HCT116 (cell line): ENCODE results near the gene NUP188. TPM values are rescaled to one million over a fixed set of nuclear protein-coding genes. Genes with fewer than 3 reads are reported as not detected.
A peak's percentile ranks its signal among the peaks of the same experiment; 100 is the strongest.
"Not testable (repeated sequence)": the region's sequence is repeated elsewhere in the genome, so short reads cannot be mapped to it uniquely, and the experiment has no call there.

Experiments used
- ATAC-seq: fragments of 200-7000 bp; cut with Tn5 transposase; 2 replicates; pipeline ENCODE4 v1.9.1; 2020; ENCODE audit warnings: mild to moderate bottlenecking, moderate library complexity
- BruUV-seq: library from RNA; stranded (reverse); fragments of 400-500 nt; replicated peaks from 2 replicates; lab custom pipeline; 2021; lab: Mats Ljungman, UMichigan
- CTCF ChIA-PET: fragments of 300-600 bp; sonication (Branson Sonifier 250); formaldehyde crosslinking; loops from one replicate; lab custom pipeline; 2021; ENCODE audit warnings: antibody characterized with exemption; lab: Charles Lee
- POLR2A ChIA-PET: fragments of 300-600, 350-600 bp; sonication (Branson Sonifier 250); formaldehyde crosslinking; loops from one replicate; lab custom pipeline; 2021; ENCODE audit warnings: antibody characterized with exemption; lab: Charles Lee
- RAD21 ChIA-PET, 2 experiments: fragments of 300-600 bp; sonication (Branson Sonifier 250); formaldehyde crosslinking; loops; one replicate each; lab custom pipeline; 2023; ENCODE audit warnings: low total read pairs in 2 of 2; ENCODE audit not compliant: uncharacterized antibody in 2 of 2, unreplicated experiment in 2 of 2, low non-redundant PET in 1 of 2; lab: Charles Lee
- DNase-seq: peaks from one replicate; pipeline ENCODE4 v3.0.0-alpha.2; 2010; ENCODE audit warnings: low read depth, low spot score
- H2AFZ ChIP-seq: fragments of 200-600 bp; shearing (Covaris generic), sonication (generic); 2 replicates; pipeline ENCODE4 v1.6.1; 2017; ENCODE audit warnings: low read depth, mixed run types, mixed read lengths, antibody characterized with exemption, low read length; ENCODE audit not compliant: poor library complexity, severe bottlenecking
- H3K27ac ChIP-seq: 2 replicates; pipeline ENCODE4 v1.5.1; 2012; ENCODE audit warnings: low read depth, low read length
- H3K27me3 ChIP-seq: fragments of 200-600 bp; sonication (generic); 2 replicates; pipeline ENCODE4 v1.6.1; 2016; ENCODE audit warnings: mixed run types, low read length, mixed read lengths; ENCODE audit not compliant: insufficient read depth
- H3K36me3 ChIP-seq, 2 experiments: fragments of 200-500 bp in 1 of 2; fragments of 200-600 bp in 1 of 2; sonication (Bioruptor generic) in 1 of 2; sonication (generic) in 1 of 2; 2 replicates each; pipeline versions ENCODE4 v1.5.1 to v1.6.1; 2014 to 2016; ENCODE audit warnings: low read length in 2 of 2, inconsistent platforms in 1 of 2, mixed read lengths in 1 of 2, mixed run types in 1 of 2; ENCODE audit not compliant: insufficient read depth in 2 of 2, control insufficient read depth in 1 of 2
- H3K4me1 ChIP-seq, 2 experiments: fragments of 200-600 bp in 1 of 2; sonication (generic) in 1 of 2; 2 replicates each; pipeline versions ENCODE4 v1.5.1 to v1.6.1; 2012 to 2017; ENCODE audit warnings: low read length in 2 of 2, inconsistent platforms in 1 of 2, mild to moderate bottlenecking in 1 of 2, mixed read lengths in 1 of 2, mixed run types in 1 of 2, moderate library complexity in 1 of 2; ENCODE audit not compliant: insufficient read depth in 2 of 2, control insufficient read depth in 1 of 2
- H3K4me2 ChIP-seq: fragments of 200-600 bp; sonication (generic); 2 replicates; pipeline ENCODE4 v1.6.1; 2017; ENCODE audit warnings: mixed run types, low read length, mixed read lengths
- H3K4me3 ChIP-seq, 2 experiments: fragments of 200-600 bp in 1 of 2; sonication (generic) in 1 of 2; replicated peaks in 1 of 2; 2 replicates each; pipeline ENCODE4 v1.5.1; 2011 to 2016; ENCODE audit warnings: low read length in 2 of 2, control low read depth in 1 of 2, low read depth in 1 of 2, mild to moderate bottlenecking in 1 of 2, mixed read lengths in 1 of 2, mixed run types in 1 of 2
- H3K79me2 ChIP-seq: fragments of 200-600 bp; sonication (generic); 2 replicates; pipeline ENCODE4 v1.6.1; 2017; ENCODE audit warnings: mild to moderate bottlenecking, mixed run types, low read length, moderate library complexity, mixed read lengths; ENCODE audit not compliant: insufficient read depth
- H3K9ac ChIP-seq: fragments of 200-600 bp; sonication (generic); 2 replicates; pipeline ENCODE4 v1.6.1; 2016; ENCODE audit warnings: low read length, mixed read lengths
- H3K9me2 ChIP-seq: fragments of 200-600 bp; sonication (generic), shearing (Covaris generic); 2 replicates; pipeline ENCODE4 v1.6.1; 2017; ENCODE audit warnings: mixed run types, mild to moderate bottlenecking, moderate library complexity; ENCODE audit not compliant: insufficient read depth
- H3K9me3 ChIP-seq, 2 experiments: fragments of 200-500 bp in 1 of 2; fragments of 200-600 bp in 1 of 2; sonication (Bioruptor generic) in 1 of 2; sonication (generic) in 1 of 2; 2 replicates each; pipeline ENCODE4 v1.6.1; 2014 to 2017; ENCODE audit warnings: low read length in 2 of 2, mixed read lengths in 2 of 2, inconsistent platforms in 1 of 2, low read depth in 1 of 2, mild to moderate bottlenecking in 1 of 2, mixed run types in 1 of 2, moderate library complexity in 1 of 2; ENCODE audit not compliant: control insufficient read depth in 1 of 2, insufficient read depth in 1 of 2
- H4K20me1 ChIP-seq: fragments of 200-600 bp; sonication (generic), shearing (Covaris generic); 2 replicates; pipeline ENCODE4 v1.6.1; 2017; ENCODE audit warnings: mixed run types, mild to moderate bottlenecking, moderate library complexity; ENCODE audit not compliant: insufficient read depth
- CEBPB ChIP-seq: IDR thresholded peaks from 2 replicates; pipeline ENCODE4 v1.6.1; 2012; ENCODE audit warnings: low read depth
- EGR1 ChIP-seq: IDR thresholded peaks from 2 replicates; pipeline ENCODE4 v1.6.1; 2012; ENCODE audit warnings: low read depth
- EZH2 ChIP-seq: fragments of 200-600 bp; sonication (generic); IDR thresholded peaks from 2 replicates; pipeline ENCODE4 v1.6.1; 2017; ENCODE audit warnings: antibody characterized with exemption, mixed run types
- EZH2phosphoT487 ChIP-seq: fragments of 200-600 bp; IDR thresholded peaks from 2 replicates; pipeline ENCODE4 v1.6.1; 2018; ENCODE audit warnings: antibody characterized with exemption, borderline replicate concordance
- FOSL1 ChIP-seq: IDR thresholded peaks from 2 replicates; pipeline ENCODE4 v1.6.1; 2012; ENCODE audit warnings: low read depth
- POLR2A ChIP-seq: IDR thresholded peaks from 2 replicates; pipeline ENCODE4 v1.7.0; 2011; ENCODE audit warnings: borderline replicate concordance; ENCODE audit not compliant: insufficient read depth, insufficient read length; ENCODE audit errors: extremely low read depth
- POLR2AphosphoS5 ChIP-seq: IDR thresholded peaks from 2 replicates; pipeline ENCODE4 v1.6.1; 2011; ENCODE audit warnings: mild to moderate bottlenecking, low read depth, low read length, moderate library complexity
- RAD21 ChIP-seq: IDR thresholded peaks from 2 replicates; pipeline ENCODE4 v1.6.1; 2012; ENCODE audit warnings: low read depth, mild to moderate bottlenecking
- SIN3A ChIP-seq: IDR thresholded peaks from 2 replicates; pipeline ENCODE4 v1.6.1; 2012; ENCODE audit warnings: low read depth
- SP1 ChIP-seq: IDR thresholded peaks from 2 replicates; pipeline ENCODE4 v1.6.1; 2012; ENCODE audit warnings: low read depth
- SRF ChIP-seq: IDR thresholded peaks from 2 replicates; pipeline ENCODE4 v1.6.1; 2012; ENCODE audit warnings: low read depth
- YY1 ChIP-seq: IDR thresholded peaks from 2 replicates; pipeline ENCODE4 v1.6.1; 2011; ENCODE audit warnings: low read length, low read depth, moderate library complexity, mild to moderate bottlenecking; ENCODE audit not compliant: insufficient replicate concordance; ENCODE audit errors: extremely low read depth
- intact Hi-C: fragments of 100-400 bp; cut with micrococcal nuclease; formaldehyde crosslinking; loops from 2 replicates; pipeline ENCODE4 v1.10.0; 2022
- total RNA-seq: library from RNA; stranded (reverse); gene quantifications from one replicate; pipeline ENCODE4 v1.2.1, GENCODE V29; 2021; ENCODE audit not compliant: unreplicated experiment
- TF ChIP-seq, protein P1 (sequence below): IDR thresholded peaks from 2 replicates; pipeline ENCODE4 v1.6.1; 2012; ENCODE audit warnings: low read depth

NUP188 gene
- total RNA-seq, 1 experiment from 2014 or later = 115 TPM

DNA sequence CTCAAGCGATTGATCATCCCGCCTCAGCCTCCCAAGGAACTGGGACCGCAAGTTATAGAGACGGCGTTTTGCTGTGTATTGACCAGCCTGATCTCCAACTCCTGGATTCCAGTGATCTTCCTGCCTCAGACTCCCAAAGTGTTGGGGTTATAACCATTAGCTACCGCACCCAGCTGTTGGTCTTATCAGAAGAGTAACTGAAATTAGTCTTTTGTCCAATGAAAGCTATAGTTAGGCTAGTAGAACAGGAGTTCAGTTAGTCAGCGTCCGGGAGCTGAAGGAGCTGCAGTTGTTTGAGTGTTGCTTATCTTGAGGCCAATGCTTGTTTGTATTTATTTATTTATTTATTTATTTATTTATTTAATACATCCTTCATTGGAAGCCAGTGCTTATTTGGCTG, 85.7 kb downstream of the NUP188 start:
- TF ChIP-seq CEBPB (no peak), SIN3A (no peak), EGR1 (no peak), FOSL1 (no peak), RAD21 (no peak), SP1 (no peak), EZH2 (no peak), POLR2A (no peak), POLR2AphosphoS5 (no peak), SRF (no peak), YY1 (no peak), EZH2phosphoT487 (no peak)
- TF ChIP-seq, protein P1, sequence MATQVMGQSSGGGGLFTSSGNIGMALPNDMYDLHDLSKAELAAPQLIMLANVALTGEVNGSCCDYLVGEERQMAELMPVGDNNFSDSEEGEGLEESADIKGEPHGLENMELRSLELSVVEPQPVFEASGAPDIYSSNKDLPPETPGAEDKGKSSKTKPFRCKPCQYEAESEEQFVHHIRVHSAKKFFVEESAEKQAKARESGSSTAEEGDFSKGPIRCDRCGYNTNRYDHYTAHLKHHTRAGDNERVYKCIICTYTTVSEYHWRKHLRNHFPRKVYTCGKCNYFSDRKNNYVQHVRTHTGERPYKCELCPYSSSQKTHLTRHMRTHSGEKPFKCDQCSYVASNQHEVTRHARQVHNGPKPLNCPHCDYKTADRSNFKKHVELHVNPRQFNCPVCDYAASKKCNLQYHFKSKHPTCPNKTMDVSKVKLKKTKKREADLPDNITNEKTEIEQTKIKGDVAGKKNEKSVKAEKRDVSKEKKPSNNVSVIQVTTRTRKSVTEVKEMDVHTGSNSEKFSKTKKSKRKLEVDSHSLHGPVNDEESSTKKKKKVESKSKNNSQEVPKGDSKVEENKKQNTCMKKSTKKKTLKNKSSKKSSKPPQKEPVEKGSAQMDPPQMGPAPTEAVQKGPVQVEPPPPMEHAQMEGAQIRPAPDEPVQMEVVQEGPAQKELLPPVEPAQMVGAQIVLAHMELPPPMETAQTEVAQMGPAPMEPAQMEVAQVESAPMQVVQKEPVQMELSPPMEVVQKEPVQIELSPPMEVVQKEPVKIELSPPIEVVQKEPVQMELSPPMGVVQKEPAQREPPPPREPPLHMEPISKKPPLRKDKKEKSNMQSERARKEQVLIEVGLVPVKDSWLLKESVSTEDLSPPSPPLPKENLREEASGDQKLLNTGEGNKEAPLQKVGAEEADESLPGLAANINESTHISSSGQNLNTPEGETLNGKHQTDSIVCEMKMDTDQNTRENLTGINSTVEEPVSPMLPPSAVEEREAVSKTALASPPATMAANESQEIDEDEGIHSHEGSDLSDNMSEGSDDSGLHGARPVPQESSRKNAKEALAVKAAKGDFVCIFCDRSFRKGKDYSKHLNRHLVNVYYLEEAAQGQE = no peak
- Histone ChIP-seq H3K9me3 (no peaks in the 10 kb centered on the region), H3K4me2 (no peak overlapping the region), H3K4me1 (peaks cover 15 to 26% of the 10 kb centered on the region in 2 experiments; a peak in 3 of 4 replicates), H3K9me2 (no peaks in the 10 kb centered on the region), H3K27me3 (no peaks in the 10 kb centered on the region), H3K9ac (no peak overlapping the region), H3K79me2 (peaks cover 5% of the 10 kb centered on the region; the same call in 1 of the 2 replicates), H3K36me3 (no peaks in the 10 kb centered on the region), H3K4me3 (no peak overlapping the region), H4K20me1 (no peaks in the 10 kb centered on the region), H3K27ac (no peak overlapping the region), H2AFZ (no peak overlapping the region)
- BruUV-seq = no TSS peak
- POLR2A ChIA-PET = no interaction called here
- intact Hi-C loops = no loop called here
- RAD21 ChIA-PET = no interaction called here
- ATAC-seq (no peak), DNase-seq (no peak)
- CTCF ChIA-PET = no interaction called here

DNA sequence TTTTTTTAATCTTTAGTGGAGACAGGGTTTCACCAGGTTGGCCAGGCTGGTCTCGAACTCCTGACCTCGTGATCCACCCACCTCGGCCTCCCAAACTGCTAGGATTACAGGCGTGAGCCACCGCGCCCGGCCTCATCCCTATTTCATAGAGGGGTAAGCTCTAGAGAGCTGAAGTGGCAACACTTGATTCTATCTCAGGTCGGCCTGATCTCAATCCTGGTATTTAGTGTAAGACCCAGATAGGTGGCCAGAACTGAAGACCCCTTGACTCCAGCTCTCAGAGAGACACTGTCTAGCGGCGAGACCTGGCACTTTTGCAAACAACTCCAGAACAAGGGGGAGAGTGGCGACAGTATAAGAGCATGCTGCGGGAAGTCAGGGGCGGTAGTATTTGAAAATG, 88.3 kb downstream of the NUP188 start:
- H3K9me3 ChIP-seq, H3K27me3 ChIP-seq, RAD21 ChIA-PET, DNase-seq, H3K79me2 ChIP-seq, CTCF ChIA-PET, H3K9me2 ChIP-seq, H4K20me1 ChIP-seq, intact Hi-C loops, H3K36me3 ChIP-seq, BruUV-seq: not testable (repeated sequence)
- H3K9ac ChIP-seq = peak overlapping the region; percentile 89
- H2AFZ ChIP-seq = peak overlapping the region; percentile 28
- peak overlapping the region; percentile 83 for H3K4me2 ChIP-seq
- peak; percentile 56 for ATAC-seq
- H3K27ac ChIP-seq = peak overlapping the region; percentile 75
- POLR2A ChIA-PET = interaction anchor here (1.0 to 1.9 kb wide), 4 partner anchors 8 to 400 kb away, joined by 3 to 6 read pairs (median 4); partner anchors contain the start of genes DOLPP1 and SH3GLB2
- peaks cover 9 to 20% of the 10 kb centered on the region in 2 experiments; a peak in 2 of 4 replicates for H3K4me1 ChIP-seq
- peak overlapping the region; percentile 96 to 99 for H3K4me3 ChIP-seq
